GM12872 (cell line): Measurements from ENCODE around the gene MAP2K3.

Experiments used
- TF ChIP-seq, protein P1 (sequence below): IDR thresholded peaks from 3 replicates; pipeline ENCODE4 v1.5.1; 2011; ENCODE audit warnings: low read depth, mild to moderate bottlenecking, low read length, moderate library complexity; ENCODE audit not compliant: insufficient read depth

The MAP2K3 gene

DNA sequence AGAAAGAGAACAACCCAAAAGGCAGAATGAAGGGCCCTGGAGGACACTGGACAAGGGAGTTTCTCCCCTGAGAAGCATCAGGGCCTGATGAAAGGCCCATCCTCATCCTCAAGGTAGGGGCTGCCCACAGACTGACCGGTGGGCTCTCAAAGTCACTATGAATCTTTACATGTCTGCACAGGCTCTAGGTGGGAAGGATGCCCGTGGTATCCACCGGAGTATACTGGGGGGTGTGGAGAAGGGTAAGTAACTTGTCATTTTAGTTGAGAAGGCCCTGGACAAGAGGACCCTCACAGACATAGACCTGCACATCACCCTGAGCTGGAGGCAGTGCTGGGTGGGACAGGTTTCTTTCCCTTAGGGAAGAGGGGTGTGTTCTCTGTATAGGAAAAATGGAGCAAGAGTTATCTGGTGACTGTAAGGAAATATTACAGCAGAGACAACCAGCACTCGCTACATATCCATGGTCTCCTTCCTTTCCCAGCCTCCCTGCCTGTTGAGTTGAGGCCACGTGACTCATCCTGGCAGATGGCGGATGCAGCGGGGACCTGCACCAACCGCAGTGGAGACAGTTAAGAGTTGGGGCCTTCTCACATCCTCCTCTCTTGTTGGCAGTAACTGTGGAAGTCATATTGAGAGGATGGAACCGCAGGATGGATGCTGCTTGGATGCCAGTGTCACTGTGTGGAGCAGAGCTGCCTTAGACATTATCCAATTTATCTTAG lies 46.1 kb downstream of the MAP2K3 start:
- TF ChIP-seq, protein P1, sequence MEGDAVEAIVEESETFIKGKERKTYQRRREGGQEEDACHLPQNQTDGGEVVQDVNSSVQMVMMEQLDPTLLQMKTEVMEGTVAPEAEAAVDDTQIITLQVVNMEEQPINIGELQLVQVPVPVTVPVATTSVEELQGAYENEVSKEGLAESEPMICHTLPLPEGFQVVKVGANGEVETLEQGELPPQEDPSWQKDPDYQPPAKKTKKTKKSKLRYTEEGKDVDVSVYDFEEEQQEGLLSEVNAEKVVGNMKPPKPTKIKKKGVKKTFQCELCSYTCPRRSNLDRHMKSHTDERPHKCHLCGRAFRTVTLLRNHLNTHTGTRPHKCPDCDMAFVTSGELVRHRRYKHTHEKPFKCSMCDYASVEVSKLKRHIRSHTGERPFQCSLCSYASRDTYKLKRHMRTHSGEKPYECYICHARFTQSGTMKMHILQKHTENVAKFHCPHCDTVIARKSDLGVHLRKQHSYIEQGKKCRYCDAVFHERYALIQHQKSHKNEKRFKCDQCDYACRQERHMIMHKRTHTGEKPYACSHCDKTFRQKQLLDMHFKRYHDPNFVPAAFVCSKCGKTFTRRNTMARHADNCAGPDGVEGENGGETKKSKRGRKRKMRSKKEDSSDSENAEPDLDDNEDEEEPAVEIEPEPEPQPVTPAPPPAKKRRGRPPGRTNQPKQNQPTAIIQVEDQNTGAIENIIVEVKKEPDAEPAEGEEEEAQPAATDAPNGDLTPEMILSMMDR, result no peak

DNA sequence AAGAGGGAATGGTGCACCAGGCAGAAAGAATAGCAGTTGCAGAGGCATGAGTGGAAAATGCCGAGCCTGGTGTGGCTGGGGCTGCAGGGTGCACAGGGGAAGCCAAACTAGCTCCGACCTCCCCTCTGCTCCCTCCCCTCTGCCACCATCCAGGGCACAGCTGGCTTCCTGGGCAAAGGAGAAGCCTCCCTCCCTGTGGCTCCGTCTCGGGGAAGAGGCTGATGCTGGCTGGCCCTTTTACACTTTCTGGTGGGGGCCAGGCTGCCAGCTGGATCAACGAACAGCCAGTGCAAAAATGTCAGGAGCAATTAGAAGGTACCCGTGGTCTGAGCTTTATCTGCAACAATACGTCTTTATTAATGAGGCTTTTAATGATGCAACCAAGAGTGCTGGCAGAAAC lies 54.5 kb downstream of the MAP2K3 start:
- TF ChIP-seq, protein P1, result no peak

DNA sequence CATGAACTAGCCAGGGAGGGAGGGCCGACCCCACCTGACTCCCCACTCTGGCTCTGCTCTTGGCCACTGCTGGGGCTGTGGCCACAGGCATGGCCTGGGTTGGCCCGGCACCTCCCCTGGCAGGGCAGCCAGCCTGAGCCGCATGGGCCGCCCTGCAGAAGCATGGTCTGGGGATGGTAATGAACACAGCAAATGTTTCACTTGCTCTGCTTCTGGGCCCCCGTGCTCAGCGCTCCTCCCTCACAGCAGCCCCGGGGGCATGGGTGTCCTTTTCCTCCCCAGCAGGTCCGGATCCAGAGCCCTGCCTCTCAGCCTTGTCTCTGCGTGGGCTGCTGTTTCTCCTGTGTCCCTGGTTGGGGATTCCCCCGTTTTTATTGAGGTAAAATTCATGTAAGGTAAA lies 60.7 kb downstream of the MAP2K3 start:
- TF ChIP-seq, protein P1, result no peak

DNA sequence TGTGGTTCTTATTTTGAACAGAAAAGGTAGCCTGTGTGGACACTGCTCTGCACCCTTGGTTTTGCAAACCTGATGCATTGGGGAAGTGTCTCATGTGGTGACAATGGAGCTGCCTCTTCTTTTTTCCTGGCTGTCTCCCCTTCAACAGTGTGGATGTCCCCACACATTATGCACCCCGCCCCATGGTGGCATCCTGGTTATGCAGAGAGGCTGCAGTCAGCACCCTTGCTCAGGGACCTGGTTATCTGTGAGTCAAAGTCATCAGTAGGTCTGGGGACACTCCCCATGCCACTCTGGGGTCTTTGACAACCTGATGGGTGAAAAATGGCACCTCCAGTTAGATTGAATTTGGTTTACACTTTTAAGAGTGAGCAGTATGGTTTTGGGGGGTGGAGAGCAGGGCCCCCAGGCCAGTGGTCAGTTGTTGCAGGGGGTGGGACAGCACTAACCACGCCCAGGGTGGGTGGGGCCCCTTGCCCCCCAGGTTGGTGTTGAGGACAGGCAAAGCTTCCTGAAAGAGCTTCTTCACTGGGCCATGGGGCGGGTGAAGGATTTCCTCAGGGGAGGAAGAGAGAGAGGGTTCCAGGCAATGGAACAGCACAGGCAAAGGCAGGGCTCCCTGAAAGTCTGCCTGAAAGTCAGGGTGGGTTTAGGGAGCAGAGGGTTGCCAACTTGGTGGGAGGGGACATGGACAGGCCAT lies 67.0 kb downstream of the MAP2K3 start:
- TF ChIP-seq, protein P1, result no peak

DNA sequence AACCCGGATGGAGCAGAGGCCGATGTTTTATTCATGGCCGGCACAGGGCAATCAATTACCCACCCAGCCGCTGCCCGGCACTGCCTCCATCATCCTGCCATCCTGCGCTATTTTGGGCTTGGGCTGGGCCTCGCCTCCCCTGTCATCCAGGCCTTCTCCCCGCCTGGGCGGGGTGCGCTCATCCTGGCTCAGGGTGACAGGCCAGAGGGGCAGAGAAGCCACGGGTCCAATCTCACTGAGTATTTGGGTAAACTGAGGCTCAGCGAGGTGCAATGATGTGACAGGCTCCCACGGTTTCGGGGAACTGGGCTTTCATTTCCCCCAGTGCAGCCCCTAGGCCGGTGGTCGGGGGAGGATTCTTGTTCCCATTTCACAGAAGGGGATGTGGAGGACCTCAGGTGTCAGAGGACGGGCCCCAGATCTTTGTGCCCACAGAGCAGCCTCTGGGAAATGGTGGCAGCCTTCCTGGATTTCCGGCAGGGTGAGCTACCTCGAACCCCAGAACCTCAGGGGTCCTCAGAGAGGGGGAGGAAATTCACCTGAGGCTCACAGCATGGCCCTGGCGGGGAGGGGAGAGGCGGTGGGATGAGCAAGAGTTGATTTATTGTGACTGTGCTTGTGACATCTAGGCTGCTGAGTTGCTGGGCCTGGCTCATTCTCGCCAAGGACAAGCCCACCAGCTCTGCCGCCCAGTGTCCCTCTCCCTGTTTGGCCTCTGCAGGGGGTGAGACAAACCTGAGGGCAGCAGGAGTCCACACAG lies 67.9 kb downstream of the MAP2K3 start:
- TF ChIP-seq, protein P1, result no peak

DNA sequence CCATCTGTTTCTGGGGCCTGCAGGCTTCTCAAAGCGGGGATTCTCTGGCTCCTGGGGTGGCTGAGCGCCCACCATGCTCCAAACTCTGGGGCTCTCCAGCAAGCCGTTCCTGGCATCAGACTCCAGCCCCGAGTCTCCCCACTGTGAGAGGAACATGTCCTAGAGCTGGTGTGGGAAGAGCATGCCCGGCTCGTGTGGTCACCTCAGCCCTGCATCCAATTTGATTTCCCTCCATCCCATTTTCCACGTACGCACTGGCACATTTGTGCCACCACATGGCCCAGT lies 68.4 kb downstream of the MAP2K3 start:
- TF ChIP-seq, protein P1, result no peak

DNA sequence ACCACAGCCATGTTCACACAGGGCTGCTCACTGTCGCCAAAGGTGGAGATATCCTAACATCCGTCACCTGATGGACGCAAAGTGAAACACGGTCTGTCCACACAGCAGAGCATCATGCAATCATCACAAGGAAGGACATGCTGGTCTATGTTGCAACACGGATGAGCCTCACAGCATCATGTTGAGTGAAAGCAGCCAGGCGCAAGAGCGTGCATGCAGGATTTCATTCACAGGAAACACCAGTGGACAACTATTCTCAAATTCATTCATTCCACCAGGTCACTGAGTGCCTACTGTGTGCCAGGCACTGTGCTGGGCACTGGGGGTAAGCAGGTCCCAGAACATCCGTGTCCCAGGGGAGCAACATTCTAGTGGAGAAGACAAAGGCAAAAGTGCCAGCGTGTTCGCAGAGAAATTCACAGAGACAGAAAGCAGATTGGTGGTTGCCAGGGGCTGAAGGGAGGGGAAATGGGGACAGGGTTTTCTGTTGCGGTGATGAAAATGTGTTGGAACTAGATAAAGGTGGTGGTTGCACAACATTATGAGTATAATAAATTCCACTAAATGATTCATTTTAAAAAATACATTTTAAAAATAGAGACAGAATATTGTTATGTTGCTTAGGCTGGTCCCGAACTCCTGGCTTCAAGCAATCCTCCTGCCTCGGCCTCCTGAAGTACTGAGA lies 69.0 kb downstream of the MAP2K3 start:
- TF ChIP-seq, protein P1, result no peak
